Measurements from ENCODE around the gene FAM186B. TPM values are rescaled to one million over a fixed set of nuclear protein-coding genes. Genes with fewer than 3 reads are reported as not detected.
A peak's percentile ranks its signal among the peaks of the same experiment; 100 is the strongest.

Gene FAM186B
- total and polyA plus RNA-seq, 2 of the 13 experiments (the other 11 are each of a cell fraction or from before 2014, with no cell fraction given): 0.07 to 0.20 TPM

DNA sequence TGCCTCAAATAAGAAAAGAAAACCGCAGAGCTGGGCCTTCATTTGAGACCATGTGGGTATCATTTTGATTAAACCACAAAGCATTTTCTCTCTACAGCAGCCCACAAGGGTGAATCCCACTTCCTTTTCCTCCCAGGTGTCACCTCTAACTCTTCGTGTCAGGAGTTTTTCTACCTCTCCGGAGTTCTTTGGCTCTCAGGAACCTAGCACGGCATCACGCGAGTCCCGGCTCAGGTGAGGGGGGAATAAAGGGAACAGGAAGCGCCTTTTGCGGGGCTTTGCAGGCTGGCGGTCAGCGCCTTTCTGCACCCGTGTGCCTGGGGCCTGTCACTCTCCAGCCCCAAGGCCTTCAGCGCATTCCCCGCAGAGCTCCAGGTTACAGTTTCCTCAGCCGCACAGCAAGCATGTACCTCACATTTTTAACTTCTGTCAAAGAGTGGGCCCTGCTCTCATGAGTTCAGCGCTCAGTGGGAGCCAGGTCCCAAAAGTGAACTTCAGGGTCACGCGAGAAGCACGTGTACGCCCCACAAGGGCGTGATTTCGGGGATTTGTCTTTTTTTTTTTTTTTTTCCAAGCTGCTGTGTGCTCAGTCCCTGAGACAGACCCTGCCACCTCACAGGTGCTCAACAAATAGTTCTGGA lies 17.2 kb upstream of the FAM186B start (continued):
- TF ChIP-seq, protein P1, sequence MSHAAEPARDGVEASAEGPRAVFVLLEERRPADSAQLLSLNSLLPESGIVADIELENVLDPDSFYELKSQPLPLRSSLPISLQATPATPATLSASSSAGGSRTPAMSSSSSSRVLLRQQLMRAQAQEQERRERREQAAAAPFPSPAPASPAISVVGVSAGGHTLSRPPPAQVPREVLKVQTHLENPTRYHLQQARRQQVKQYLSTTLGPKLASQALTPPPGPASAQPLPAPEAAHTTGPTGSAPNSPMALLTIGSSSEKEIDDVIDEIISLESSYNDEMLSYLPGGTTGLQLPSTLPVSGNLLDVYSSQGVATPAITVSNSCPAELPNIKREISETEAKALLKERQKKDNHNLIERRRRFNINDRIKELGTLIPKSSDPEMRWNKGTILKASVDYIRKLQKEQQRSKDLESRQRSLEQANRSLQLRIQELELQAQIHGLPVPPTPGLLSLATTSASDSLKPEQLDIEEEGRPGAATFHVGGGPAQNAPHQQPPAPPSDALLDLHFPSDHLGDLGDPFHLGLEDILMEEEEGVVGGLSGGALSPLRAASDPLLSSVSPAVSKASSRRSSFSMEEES (CRISPR knock-in tag; IDR thresholded peaks at IDR 0.05): peak; percentile 11; the same call in 1 of the 2 replicates
- TF ChIP-seq U2AF1 (optimal IDR thresholded peaks at IDR 0.05; ENCODE audit: low read depth, low read length) (no peak), AGO2 (optimal IDR thresholded peaks at IDR 0.05; ENCODE audit: low read depth, low read length) (no peak), ZNF101 (CRISPR knock-in tag; IDR thresholded peaks at IDR 0.05; ENCODE audit: borderline replicate concordance, low read depth) (no peak), ZKSCAN8 (CRISPR knock-in tag; IDR thresholded peaks at IDR 0.05; ENCODE audit: borderline replicate concordance) (no peak), PRPF4 (IDR thresholded peaks at IDR 0.05; ENCODE audit: low read depth, low read length, poor library complexity, severe bottlenecking) (no peak), DMAP1 (CRISPR knock-in tag; IDR thresholded peaks at IDR 0.05) (peak; percentile 37; the same call in 1 of the 2 replicates), ZNF879 (CRISPR knock-in tag; IDR thresholded peaks at IDR 0.05) (no peak), ETV6 (CRISPR knock-in tag; conservative IDR thresholded peaks at IDR 0.05) (no peak), ZNF160 (CRISPR knock-in tag; IDR thresholded peaks at IDR 0.05) (no peak), RXRA (CRISPR knock-in tag; IDR thresholded peaks at IDR 0.05) (0 out of 2 replicates have a peak, but pooled peaks have one; percentile 9), ZNF776 (CRISPR knock-in tag; IDR thresholded peaks at IDR 0.05) (no peak), SMAD1 (CRISPR knock-in tag; IDR thresholded peaks at IDR 0.05; ENCODE audit: borderline replicate concordance, low read depth) (no peak), ZNF546 (CRISPR knock-in tag; conservative IDR thresholded peaks at IDR 0.05) (no peak), NFYB (CRISPR knock-in tag; IDR thresholded peaks at IDR 0.05) (no peak), CHD4 (IDR thresholded peaks at IDR 0.05; ENCODE audit: borderline replicate concordance, low read length) (no peak), ZNF781 (CRISPR knock-in tag; IDR thresholded peaks at IDR 0.05; ENCODE audit: borderline replicate concordance, not compliant biosample characterization) (peak; percentile 28), SCMH1 (CRISPR knock-in tag; IDR thresholded peaks at IDR 0.05; ENCODE audit: borderline replicate concordance) (no peak), EED (CRISPR knock-in tag; IDR thresholded peaks at IDR 0.05) (no peak), RFXANK (CRISPR knock-in tag; IDR thresholded peaks at IDR 0.05) (no peak), RNF2 (conservative IDR thresholded peaks at IDR 0.05; ENCODE audit: low read depth) (no peak; the same call in 1 of the 2 replicates), MXI1 (IDR thresholded peaks at IDR 0.05; ENCODE audit: borderline replicate concordance, low read depth, low read length) (no peak), SMAD3 (CRISPR knock-in tag; IDR thresholded peaks at IDR 0.05) (peak; percentile 6; the same call in 1 of the 2 replicates), ZNF878 (CRISPR knock-in tag; IDR thresholded peaks at IDR 0.05) (no peak)
- TF ChIP-seq, protein P2, sequence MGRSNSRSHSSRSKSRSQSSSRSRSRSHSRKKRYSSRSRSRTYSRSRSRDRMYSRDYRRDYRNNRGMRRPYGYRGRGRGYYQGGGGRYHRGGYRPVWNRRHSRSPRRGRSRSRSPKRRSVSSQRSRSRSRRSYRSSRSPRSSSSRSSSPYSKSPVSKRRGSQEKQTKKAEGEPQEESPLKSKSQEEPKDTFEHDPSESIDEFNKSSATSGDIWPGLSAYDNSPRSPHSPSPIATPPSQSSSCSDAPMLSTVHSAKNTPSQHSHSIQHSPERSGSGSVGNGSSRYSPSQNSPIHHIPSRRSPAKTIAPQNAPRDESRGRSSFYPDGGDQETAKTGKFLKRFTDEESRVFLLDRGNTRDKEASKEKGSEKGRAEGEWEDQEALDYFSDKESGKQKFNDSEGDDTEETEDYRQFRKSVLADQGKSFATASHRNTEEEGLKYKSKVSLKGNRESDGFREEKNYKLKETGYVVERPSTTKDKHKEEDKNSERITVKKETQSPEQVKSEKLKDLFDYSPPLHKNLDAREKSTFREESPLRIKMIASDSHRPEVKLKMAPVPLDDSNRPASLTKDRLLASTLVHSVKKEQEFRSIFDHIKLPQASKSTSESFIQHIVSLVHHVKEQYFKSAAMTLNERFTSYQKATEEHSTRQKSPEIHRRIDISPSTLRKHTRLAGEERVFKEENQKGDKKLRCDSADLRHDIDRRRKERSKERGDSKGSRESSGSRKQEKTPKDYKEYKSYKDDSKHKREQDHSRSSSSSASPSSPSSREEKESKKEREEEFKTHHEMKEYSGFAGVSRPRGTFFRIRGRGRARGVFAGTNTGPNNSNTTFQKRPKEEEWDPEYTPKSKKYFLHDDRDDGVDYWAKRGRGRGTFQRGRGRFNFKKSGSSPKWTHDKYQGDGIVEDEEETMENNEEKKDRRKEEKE (IDR thresholded peaks at IDR 0.05): no peak
- TF ChIP-seq, protein P3, sequence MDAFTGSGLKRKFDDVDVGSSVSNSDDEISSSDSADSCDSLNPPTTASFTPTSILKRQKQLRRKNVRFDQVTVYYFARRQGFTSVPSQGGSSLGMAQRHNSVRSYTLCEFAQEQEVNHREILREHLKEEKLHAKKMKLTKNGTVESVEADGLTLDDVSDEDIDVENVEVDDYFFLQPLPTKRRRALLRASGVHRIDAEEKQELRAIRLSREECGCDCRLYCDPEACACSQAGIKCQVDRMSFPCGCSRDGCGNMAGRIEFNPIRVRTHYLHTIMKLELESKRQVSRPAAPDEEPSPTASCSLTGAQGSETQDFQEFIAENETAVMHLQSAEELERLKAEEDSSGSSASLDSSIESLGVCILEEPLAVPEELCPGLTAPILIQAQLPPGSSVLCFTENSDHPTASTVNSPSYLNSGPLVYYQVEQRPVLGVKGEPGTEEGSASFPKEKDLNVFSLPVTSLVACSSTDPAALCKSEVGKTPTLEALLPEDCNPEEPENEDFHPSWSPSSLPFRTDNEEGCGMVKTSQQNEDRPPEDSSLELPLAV (CRISPR knock-in tag; conservative IDR thresholded peaks at IDR 0.05; ENCODE audit: low read depth): no peak
